Neutrophil (primary cell): ENCODE measurements around the gene RCBTB2.
"Not testable (repeated sequence)": the region's sequence is repeated elsewhere in the genome, so short reads cannot be mapped to it uniquely, and the experiment has no call there.

ENCODE experiments used
- H3K27ac ChIP-seq: fragments of 200-600 bp; sonication (generic); 2 replicates; pipeline ENCODE4 v1.5.1; 2016; ENCODE audit warnings: mild to moderate bottlenecking, moderate library complexity
- H3K27me3 ChIP-seq: fragments of 200-600 bp; sonication (generic); 2 replicates; pipeline ENCODE4 v1.6.0; 2016; ENCODE audit warnings: mild to moderate bottlenecking
- H3K36me3 ChIP-seq: fragments of 200-600 bp; sonication (generic); 2 replicates; pipeline ENCODE4 v1.5.1; 2017
- H3K4me1 ChIP-seq, 2 experiments: fragments of 200-600 bp in 1 of 2; sonication (generic) in 1 of 2; 1 replicate in 1 of 2; 2 replicates in 1 of 2; pipeline versions ENCODE4 v1.5.1 to v1.6.1; 2013 to 2016; ENCODE audit warnings: low read depth in 1 of 2, low read length in 1 of 2, mild to moderate bottlenecking in 1 of 2, moderate library complexity in 1 of 2; ENCODE audit not compliant: control insufficient read depth in 1 of 2, insufficient read depth in 1 of 2
- H3K4me3 ChIP-seq, 2 experiments: fragments of 200-600 bp in 1 of 2; sonication (generic) in 1 of 2; 1 replicate in 1 of 2; 2 replicates in 1 of 2; pipeline ENCODE4 v1.5.1; 2013 to 2016; ENCODE audit warnings: low read depth in 1 of 2, low read length in 1 of 2, mild to moderate bottlenecking in 1 of 2, moderate library complexity in 1 of 2
- H3K9me3 ChIP-seq: fragments of 200-600 bp; sonication (generic); 2 replicates; pipeline ENCODE4 v1.5.1; 2016
- CTCF ChIP-seq: fragments of 200-600 bp; sonication (generic); IDR thresholded peaks from 2 replicates; pipeline ENCODE4 v1.5.1; 2016; ENCODE audit warnings: antibody characterized with exemption

The RCBTB2 gene

GRCh38 chr13:48532506-48533499 is at the start of gene RCBTB2:
RCBTB2 (minus strand) TSS chr13:48533080; CDS start chr13:48521939, 11,141 bp downstream.
- no peaks in the 10 kb centered on the region for H3K9me3 ChIP-seq
- H3K27me3 ChIP-seq, result no peaks in the 10 kb centered on the region
- peak; percentile 45 for TF ChIP-seq CTCF
- H3K4me1 ChIP-seq, result peaks cover 45 to 52% of the 10 kb centered on the region in 2 experiments
- H3K27ac ChIP-seq, result peak within 1 kb of the TSS; percentile 98
- H3K36me3 ChIP-seq, result no peaks in the 10 kb centered on the region
- H3K4me3 ChIP-seq, result peak within 1 kb of the TSS; percentile 90 to 98

GRCh38 chr13:48582084-48582483 is 49.2 kb upstream of the RCBTB2 start:
- Histone ChIP-seq H3K9me3 (no peaks in the 10 kb centered on the region), H3K27me3 (no peaks in the 10 kb centered on the region), H3K4me3 (no peak overlapping the region), H3K4me1 (peaks cover 35% of the 10 kb centered on the region in 2 experiments), H3K36me3 (no peaks in the 10 kb centered on the region), H3K27ac (no peak overlapping the region)
- TF ChIP-seq CTCF, result no peak

GRCh38 chr13:48580896-48581295 is 48.0 kb upstream of the RCBTB2 start:
- peaks cover 39 to 42% of the 10 kb centered on the region in 2 experiments for H3K4me1 ChIP-seq
- H3K27me3 ChIP-seq, result no peaks in the 10 kb centered on the region
- H3K4me3 ChIP-seq, result no peak overlapping the region
- no peak overlapping the region for H3K27ac ChIP-seq
- no peaks in the 10 kb centered on the region for H3K36me3 ChIP-seq
- H3K9me3 ChIP-seq, result no peaks in the 10 kb centered on the region
- no peak for TF ChIP-seq CTCF

GRCh38 chr13:48580185-48580803 is 47.4 kb upstream of the RCBTB2 start:
- peak overlapping the region in 1 of 2 experiments; percentile 39 for H3K4me3 ChIP-seq
- H3K9me3 ChIP-seq, result no peaks in the 10 kb centered on the region
- TF ChIP-seq CTCF, result peak; percentile 86
- H3K4me1 ChIP-seq, result peaks cover 45 to 48% of the 10 kb centered on the region in 2 experiments
- H3K27me3 ChIP-seq, result no peaks in the 10 kb centered on the region
- peak overlapping the region; percentile 87 for H3K27ac ChIP-seq
- no peaks in the 10 kb centered on the region for H3K36me3 ChIP-seq

- H3K36me3 ChIP-seq, H3K9me3 ChIP-seq, H3K27me3 ChIP-seq: not testable (repeated sequence)
- H3K4me1 ChIP-seq, result peaks cover 50 to 52% of the 10 kb centered on the region in 2 experiments
- peak overlapping the region; percentile 87 for H3K27ac ChIP-seq
- H3K4me3 ChIP-seq, result peak overlapping the region in 1 of 2 experiments; percentile 39
Observed at GRCh38 chr13:48579919-48580180, 47.0 kb upstream of the RCBTB2 start.
